NCI-H226 (cell line): Measurements from ENCODE around the gene PELI2.

ENCODE experiments used
- DNase-seq: peaks from one replicate; pipeline ENCODE4 v3.0.0-alpha.2; 2015

Gene PELI2

GRCh38 chr14:56210571-56210970 is 92.4 kb downstream of the PELI2 start:
- no peak for DNase-seq

- no peak for DNase-seq
Measured at GRCh38 chr14:56211084-56211483, 92.9 kb downstream of the PELI2 start.

DNA sequence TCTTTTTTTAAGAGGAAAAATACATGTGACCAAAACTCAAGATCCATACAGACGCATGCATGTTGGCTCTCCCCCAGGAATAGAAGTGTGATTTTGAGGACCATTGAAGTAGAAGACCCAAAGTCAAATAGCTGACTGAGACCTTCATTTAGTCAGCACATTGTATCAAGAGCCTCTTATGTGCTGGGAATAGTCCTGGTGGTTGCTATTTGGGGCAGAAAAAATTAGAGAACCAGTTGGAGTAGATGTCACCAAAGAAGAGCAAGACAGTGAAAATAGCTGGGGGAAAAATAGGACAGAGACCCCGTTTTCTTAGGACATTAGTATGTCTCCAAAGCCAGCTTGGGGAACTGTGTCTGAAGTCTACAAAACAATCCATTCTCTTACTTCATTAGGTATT is 93.6 kb downstream of the PELI2 start:
- DNase-seq, result no peak

DNA sequence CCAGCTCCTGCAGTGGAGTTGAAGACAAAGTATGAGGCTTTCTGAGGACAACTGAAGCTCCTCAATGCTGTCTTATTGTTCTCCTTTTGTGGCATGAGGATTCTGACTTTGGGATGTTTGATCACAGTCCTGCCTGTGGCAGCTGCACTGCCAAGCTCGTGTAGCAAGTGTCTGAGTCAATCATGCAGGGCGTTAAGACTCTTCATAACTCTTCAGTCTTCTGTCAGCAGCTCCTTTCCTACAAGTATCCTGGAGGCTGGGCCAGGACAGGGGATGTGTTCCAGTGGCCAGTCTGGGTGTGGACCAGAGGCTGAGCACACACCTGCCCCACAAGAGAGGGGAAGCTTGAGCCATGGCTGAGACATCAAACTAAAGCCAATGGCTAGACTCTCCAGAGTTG is 94.3 kb downstream of the PELI2 start:
- no peak for DNase-seq

DNA sequence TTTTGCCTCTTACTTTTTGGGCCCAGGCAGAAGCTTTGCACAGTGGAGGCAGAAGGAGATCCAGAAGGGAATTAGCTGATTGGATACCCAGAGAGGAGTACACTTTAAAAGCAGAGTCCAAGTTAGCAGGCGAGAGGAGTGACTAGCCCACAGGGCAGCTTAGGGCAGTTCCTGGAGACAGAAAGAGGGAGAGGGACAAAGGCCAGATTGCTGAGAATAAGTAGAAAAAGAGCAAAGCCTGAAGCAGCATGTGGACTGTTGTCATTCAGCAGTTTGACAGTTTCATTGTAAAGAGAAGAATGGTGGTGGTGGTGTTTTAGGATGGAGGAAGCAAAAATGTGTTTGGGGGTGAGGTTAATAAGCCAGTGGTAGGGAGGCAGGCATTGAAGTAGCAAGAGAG is 95.1 kb downstream of the PELI2 start:
- no peak for DNase-seq

GRCh38 chr14:56215180-56215579 is 97.0 kb downstream of the PELI2 start:
- DNase-seq, result no peak

DNA sequence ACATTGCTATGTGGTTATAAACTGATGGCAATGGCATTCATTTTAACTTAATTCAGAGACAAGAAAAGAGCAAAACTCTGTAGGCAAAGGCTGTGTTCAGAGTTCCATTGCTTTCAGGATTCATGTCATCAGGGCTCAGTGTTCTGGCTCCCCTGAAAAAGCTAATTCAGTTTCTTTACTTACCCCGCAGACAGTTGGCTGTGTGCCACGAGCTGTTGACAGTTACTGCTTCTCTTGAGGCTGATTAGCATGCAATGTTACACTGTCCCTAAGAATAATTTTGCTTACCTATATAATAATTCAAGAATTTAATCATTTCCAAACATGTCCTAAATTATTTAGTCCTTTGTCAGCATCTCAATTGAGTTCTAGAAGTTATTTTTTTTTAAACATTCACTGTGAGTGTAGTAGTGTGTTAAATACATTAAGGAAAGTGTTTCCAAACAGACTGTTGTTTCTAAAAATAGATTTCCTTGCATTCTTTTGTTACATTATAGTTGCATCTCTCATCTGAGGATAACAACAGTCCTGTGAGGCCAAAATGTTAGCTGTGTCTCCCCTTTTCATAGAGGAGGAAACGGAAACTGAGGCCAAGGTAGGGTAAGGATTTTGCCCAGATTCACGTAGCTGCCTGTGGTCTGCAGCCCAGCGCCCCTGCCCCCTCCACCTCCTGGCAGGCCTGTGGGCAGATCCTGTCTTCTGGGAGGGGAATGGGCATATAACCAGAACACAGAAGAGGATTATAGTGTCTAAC is 98.6 kb downstream of the PELI2 start:
- no peak for DNase-seq

- no peak for DNase-seq
Measured at GRCh38 chr14:56217380-56218045, 99.3 kb downstream of the PELI2 start.

DNA sequence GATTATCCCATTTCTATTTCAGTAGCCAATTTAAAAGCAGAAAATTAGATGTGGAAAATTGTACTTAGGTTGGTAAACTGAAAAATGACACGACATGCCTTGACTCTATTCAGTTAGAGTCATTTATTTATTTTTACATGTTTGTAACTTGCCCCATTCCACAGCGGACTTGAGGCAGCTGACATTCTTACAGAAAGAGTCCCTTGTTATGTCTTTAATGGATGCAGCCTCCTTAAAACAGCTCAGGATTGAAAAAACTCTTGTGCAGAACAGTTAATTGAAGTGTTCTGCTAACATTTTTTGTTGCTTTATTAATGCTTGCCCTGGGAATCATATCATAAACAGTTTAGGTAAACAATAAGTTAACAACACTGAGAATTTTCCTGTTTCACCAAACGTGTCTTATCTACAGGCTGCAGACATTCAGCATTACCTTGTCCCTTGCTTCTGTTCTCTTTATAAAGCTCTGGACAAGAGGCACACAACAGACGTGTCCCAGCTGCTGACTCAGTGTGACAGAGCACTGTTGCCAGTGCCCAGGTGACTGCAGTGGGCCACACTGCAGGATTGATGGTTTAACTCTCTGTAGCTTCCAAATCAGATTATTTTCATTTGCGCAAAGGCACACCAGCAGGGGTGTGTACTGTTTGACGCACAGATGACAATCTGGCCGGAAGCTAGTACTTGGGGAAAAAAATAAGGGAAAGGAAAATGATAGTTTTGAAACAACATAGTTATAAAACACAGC is 101.6 kb downstream of the PELI2 start:
- no peak for DNase-seq

- no peak for DNase-seq
Measured at GRCh38 chr14:56221382-56222128, 103.3 kb downstream of the PELI2 start.

DNA sequence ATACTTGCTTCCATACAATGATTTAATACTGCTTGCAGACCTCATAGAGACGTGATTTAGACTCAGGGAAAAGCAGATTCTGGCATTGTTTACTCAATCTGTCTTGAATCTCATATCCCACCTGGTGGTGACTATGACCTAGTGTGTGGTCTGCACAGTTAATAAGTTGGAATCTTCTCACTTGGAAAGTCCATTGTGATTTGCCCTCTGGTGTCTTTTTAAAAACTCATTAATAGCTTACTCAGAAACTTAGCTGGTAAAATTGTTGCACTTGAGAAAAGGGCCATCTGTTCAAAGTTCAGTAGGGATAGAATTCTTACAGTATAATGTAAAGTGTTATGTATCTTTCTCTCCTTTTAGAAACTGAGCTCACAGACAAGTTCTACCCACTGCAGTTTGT is 106.0 kb downstream of the PELI2 start:
- DNase-seq, result no peak

GRCh38 chr14:56224691-56225681 is 106.8 kb downstream of the PELI2 start:
- DNase-seq, result no peak

GRCh38 chr14:56235388-56235787 is 117.2 kb downstream of the PELI2 start:
- DNase-seq, result no peak

- DNase-seq, result no peak
Measured at GRCh38 chr14:56237398-56237797, 119.2 kb downstream of the PELI2 start.

- no peak for DNase-seq
Measured at GRCh38 chr14:56241461-56241860, 123.2 kb downstream of the PELI2 start.

- DNase-seq, result no peak
Measured at GRCh38 chr14:56243110-56243509, 124.9 kb downstream of the PELI2 start.

DNA sequence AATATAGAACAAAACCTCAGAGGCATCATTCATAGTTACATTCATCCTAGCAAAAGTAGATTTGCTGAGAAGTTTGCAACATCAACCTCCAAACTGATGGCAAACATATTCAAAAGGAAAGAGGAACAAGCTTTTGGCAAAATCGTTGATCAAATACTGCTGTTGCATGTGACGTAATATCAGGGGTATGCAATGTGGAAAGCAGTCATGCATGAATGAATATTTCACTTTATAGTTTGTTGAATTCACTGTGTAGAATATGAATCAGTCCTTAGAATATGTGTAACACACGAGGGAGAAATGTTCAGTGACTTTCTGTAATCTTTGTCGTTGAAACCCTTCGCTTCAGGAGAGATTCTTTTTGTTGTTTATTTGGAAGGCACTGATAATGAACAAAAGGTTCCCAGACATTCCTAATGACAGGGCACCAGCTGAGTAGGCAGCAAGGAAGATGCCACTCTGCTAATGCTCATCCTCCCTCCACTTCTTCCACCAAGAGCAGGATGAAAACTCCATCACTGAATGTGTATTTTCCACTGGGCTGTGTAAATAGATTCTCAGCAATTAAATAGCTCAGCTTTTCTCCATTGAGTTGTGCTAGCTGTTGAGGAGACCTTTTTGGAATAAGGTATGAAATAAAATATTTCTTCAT is 126.1 kb downstream of the PELI2 start:
- peak; percentile 10 for DNase-seq

DNA sequence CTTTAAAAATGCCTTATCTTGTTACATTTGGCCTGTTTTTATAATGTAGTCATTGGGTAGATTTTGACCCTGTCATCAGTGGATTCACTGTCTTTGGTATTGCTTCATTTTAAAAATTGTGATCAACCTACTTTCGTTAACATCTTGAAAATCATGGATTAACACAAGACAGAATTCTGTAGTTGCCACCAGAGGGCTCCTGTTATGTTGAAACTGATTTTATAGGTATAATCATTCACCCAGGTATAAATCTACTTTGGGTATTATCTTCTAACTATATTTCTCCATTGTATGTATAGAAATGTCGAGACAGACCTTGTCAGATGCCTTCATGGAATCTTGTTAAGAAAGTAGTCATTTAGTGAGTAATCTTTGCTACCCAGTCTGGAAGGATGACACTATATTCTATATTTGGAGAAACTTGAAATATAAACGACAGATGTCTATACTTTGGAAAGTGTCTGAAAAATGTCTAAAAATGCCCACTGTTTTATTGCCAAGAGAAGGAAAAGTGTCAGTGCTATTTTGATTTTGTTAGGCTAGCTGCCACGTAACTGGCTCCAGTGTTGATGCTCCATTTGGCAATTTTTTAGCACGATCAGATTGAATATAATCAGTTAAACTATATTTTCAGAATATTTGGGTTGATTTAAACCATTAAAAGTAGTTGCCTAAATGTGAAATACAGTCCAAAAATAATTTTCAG is 129.4 kb downstream of the PELI2 start:
- DNase-seq, result peak; percentile 3

- DNase-seq, result no peak
Measured at GRCh38 chr14:56248442-56248841, 130.2 kb downstream of the PELI2 start.

DNA sequence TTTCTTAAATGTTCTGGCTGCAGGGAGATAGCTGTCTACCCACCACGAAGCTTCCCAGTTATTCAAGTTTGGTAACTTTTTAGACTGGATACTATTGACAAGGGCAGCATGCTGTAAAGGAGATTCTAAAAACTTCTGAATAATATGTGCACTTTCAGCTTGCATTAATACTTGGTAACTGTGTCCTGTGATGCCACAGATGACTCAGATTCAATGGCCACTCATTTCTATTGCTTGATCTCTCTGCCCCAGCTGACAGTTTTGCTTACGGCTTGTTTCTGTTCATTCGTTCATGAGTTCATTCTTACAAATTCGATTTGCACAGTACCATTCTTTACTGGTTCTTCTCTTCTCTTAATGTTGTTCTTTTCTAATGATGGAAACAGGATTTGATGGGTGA is 142.8 kb downstream of the PELI2 start:
- no peak for DNase-seq

GRCh38 chr14:56262530-56262929 is 144.3 kb downstream of the PELI2 start:
- DNase-seq, result no peak
